Neural progenitor cell (in vitro differentiated cells): ENCODE results near the gene EZH1.

Experiments used
- CTCF ChIP-seq: fragments of 200-600 bp; sonication (generic); IDR thresholded peaks from 2 replicates; pipeline ENCODE4 v1.5.1; 2017; ENCODE audit warnings: antibody characterized with exemption, mild to moderate bottlenecking
- EZH2phosphoT487 ChIP-seq: fragments of 200-600 bp; sonication (generic); IDR thresholded peaks from 2 replicates; pipeline ENCODE4 v1.6.1; 2017; ENCODE audit warnings: antibody characterized with exemption

GRCh38 chr17:42743595-42744282 is 1.1 kb downstream of the EZH1 start:
- peak; percentile 14 for TF ChIP-seq CTCF
- TF ChIP-seq EZH2phosphoT487: no peak
